HG03095 (cell line): ENCODE results near the gene PKP3.
"Not testable (repeated sequence)": the region's sequence is repeated elsewhere in the genome, so short reads cannot be mapped to it uniquely, and the experiment has no call there.

Experiments used
- ATAC-seq: cut with Tn5 transposase; IDR thresholded peaks from one replicate; pipeline ENCODE4 v1.9.1; 2021; ENCODE audit warnings: moderate library complexity; ENCODE audit not compliant: unreplicated experiment

Gene PKP3

DNA sequence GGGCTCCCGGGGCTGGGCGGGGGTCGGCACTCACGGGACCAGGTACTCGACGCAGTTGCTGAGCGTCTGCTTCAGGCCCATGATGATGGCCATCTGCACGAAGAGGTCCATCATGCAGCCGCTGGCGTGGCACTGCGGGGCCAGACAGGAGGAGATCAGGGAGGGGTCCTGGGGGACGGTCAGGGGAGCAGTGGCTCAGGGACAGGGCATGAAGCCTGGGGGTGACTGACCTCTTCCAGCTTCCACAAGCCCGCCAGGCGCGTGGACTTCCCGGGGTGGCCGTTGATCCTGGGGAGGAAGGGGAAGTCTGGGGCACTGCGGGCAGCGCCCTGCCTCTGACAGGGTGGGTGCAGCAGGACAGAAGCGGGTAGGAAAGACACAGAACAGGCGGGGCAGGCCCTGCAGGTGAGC lies 26.9 kb downstream of the PKP3 start:
- no peak for ATAC-seq

DNA sequence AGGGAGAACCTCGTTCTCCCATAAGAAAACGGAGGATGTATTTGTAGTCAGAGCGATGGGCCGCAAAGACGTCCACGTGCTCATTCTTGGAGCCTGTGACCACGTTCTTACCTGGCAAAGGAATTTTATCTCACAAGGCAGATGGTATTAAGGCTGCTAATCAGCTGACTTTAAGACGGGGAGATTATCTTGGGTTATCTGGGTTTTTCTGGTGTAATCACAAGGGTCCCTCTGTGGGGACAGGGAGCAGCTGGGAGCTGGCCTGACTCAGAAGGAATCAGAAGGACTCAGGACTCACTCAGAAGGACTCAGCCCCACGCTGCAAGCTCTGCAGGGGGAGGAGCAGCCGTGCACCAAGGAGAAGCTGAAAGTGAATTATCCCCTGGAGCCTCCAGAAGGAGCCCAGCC lies 28.2 kb downstream of the PKP3 start:
- no peak for ATAC-seq

DNA sequence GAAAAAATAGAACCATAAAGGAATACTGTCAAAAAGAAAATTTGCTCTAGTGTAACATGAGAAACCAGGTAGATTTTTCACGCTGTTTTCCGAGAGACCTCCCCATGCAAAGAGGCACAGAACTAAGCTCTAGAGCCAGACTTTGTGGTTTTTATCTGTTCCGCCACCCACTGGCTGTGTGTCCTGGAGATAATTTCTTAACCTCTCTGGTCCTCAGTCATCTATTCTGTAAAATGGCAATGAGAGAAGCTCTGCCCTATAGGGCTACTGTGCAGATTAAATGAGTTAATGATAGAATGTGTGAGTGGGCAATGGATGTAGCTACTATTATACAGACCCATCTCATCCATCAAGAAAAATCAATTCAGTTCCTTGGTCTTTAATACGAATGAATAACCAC lies 30.2 kb downstream of the PKP3 start:
- no peak for ATAC-seq

DNA sequence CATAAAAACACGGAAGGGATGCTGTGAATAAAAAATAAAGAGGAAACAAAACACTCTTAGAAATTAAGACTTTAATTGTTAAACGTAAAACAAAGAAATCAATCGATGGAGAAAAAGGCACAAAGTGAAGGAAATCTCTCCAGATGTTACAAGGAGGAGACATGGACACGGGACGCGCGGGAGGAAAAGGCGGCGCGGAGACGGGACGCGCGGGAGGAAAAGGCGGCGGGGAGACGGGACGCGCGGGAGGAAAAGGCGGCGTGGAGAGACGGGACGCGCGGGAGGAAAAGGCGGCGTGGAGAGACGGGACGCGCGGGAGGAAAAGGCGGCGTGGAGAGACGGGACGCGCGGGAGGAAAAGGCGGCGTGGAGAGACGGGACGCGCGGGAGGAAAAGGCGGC lies 30.8 kb downstream of the PKP3 start:
- ATAC-seq: not testable (repeated sequence)

DNA sequence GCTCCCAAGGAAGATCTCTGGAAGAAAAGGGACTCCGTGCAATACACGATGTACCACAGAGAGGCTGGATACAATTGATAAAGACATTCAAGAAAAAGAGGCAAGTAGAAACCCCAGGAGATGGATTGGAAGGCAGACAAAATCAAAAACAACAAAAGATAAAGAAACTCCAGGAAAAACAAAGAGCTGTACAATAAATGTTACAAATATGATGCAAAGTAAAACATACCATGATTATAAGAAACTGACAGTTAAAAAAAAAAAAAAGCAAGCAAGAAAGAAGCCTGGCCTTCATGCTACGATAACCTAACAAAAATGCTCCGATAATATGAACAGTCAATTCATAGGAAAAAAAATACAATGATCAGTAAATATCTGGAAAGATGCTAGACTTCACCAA lies 31.3 kb downstream of the PKP3 start:
- no peak for ATAC-seq

DNA sequence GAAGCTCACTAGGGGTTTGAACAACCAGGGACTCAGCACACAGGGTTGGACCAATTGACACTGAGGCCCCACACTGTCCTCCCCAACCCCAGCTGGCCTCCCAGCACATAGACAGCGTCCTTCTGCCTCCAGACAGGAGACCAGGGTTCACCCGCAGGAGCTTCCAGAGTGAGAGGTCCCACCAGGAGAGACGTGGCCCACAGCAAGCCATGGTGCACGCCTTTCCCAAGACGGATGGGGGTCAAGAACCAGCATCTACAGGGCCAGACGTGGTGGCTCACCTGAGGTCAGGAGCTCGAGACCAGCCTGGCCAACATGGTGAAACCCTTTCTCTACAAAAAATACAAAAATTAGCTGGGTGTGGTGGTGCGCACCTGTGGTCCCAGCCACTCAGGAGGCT lies 32.8 kb downstream of the PKP3 start:
- no peak for ATAC-seq

DNA sequence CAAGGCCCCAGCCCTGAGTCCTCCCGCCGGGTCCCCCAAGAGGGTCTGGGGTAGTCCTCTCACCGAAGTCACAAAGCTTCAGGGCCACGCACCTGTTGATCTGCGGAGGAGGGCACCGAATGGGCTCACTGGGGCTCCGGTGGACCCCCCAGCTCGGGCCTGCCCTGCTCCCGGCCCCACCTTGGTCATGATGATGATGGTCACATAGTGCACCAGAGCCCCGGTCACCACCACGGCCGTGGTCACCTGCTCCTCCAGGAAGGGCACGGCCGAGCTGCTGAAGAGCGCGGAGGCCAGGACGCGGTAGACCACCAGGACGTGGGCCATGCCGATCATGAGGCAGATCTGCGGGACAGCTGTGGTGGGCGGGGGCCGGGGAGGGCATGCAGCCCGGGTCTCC lies 34.3 kb downstream of the PKP3 start:
- no peak for ATAC-seq

DNA sequence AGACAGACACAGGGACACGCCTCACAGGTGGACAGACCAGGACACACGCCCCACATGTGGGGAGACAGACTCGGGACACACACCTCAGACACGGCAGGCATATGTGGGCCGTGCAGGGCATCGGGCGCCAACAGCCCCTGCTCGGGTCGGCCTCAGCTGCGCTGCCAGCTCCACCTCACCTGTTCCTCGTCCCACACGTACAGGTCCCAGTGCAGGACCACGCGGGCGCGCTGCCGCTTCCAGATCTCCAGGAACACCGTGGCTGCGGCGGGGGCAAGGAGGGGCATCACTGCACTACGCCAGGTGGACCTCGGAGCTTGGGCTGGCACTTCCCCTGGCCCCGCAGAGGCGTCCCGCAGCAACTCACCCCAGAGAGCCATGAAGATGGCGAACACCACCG lies 35.4 kb downstream of the PKP3 start:
- ATAC-seq: no peak

DNA sequence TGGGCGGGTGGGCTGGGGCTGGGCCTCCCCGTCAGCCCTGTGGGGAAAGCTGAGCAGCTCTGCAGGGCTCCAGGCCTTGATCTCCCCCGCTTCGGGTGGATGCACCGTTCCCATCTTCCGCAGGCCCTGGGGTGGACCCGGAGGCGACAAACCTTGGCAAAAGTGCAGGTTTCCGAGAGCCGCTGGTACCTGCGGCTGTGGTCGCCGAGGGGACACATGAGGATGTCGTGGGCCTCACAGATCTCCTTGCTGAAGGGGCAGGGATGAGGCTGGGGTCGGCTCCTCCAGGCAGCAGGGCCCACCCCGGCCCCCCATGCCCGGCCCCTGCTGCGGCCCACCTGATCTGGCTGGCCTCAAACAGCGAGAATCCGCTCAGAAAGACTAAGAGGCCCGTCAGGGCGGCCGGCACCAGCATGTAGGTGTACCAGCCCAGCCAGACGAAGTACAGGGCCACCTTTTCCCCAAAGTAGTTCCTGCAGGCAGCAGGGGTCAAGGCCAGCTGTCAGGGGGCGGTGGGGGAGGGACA lies 36.0 kb downstream of the PKP3 start:
- no peak for ATAC-seq

DNA sequence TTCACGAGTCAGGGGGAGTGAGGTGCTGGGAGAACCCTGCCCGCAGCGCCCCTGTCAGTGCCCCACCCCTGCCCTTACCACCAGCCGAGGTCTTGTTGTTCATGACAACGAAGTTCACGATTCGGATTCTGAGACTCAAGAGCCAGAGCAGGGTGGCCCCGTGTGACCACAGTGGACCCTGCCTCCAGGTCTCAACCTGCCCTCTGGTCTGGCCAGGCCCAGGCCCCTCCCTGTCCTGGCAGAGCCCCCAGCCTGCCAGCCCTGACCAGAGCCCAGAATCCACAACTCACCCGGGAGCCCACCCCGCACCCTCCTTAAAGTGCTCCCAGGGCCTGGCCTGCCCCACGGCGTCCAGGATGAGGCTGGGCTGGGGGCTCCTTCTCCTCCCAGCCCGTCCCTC lies 37.9 kb downstream of the PKP3 start:
- no peak for ATAC-seq

DNA sequence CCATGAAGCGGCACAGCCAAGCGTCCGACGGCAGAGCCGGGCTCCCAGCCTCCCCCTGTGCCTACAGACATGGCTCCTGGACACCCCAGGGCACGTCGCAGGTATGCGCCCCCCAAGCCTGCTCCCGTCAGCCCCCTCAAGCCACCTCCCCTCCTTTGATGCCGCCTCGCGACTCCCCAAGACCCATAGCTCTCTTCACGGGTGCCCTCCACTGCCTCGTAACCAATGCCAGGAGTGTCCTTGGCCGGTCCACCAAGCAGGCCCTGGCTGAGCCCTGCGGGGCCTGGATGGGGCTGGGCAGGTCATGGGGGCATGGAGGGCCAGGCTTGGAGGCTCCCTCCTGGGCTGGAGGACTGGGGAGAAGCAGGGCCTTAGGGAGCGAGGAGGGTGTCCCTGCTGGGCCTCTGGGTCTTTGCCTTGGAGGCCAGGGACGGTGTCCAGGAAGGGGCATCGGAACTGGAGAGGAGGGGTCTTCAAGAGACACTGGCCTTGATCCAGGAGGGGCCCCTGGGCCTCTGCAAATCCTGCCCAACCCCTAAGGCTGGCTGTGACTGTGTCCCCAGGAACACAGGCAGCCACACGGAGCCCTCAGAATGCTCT lies 38.6 kb downstream of the PKP3 start:
- ATAC-seq: no peak

DNA sequence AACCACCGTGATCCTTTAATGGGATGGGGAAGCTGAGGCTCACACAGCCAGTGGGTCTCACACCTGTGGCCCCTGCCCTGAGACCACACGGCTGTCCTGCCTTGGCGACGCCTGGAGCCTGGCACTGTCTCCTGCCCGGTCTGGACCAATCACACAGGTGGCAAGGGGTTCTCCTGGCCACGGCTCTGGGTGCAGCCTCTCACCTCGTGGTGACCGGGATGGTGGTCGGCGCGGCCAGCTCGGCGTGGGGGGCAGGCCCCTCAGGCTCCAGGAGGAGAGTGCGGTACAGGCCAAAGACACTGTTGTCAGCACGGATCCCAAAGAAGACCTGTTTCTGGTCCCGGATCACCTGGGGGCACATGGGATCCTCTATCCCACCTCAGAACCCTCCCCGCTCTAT lies 39.1 kb downstream of the PKP3 start:
- no peak for ATAC-seq

DNA sequence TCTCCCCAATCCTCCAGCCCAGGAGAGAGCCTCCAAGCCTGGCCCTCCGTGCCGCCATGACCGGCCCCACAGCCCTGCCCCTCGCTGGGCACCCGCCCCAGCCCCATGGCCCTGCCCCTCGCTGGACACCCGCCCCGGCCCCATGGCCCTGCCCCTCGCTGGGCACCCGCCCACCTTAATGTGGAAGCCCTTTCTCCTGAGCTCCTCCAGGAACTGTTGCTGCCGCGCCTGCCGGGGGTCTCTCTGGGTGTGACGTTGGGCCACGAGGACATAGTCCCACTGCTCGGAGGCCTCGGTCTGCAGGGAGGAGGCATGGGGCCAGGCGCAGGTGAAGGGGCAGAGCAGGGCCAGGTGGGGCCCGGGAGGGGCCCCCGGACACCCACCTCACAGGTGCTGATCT lies 39.6 kb downstream of the PKP3 start:
- no peak for ATAC-seq

DNA sequence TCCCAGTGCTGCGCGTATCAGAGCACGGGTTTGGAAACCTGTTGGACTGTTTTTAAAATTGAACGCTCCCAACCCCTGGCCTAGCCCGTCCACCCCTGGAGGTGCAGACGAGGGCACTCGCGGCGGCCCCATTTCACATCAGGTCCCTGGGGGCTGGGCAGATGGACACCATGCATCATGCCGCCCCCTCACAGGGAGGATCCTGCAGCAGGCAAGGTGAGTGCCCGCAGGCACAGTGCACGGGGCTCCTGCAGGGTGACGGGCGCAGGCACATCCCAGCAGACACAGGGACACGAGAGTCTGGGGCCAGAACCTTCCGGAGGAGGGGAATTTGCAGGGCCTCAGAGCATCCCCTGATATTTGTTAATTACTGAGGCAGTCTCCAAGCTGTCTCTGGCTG lies 40.5 kb downstream of the PKP3 start:
- no peak for ATAC-seq

DNA sequence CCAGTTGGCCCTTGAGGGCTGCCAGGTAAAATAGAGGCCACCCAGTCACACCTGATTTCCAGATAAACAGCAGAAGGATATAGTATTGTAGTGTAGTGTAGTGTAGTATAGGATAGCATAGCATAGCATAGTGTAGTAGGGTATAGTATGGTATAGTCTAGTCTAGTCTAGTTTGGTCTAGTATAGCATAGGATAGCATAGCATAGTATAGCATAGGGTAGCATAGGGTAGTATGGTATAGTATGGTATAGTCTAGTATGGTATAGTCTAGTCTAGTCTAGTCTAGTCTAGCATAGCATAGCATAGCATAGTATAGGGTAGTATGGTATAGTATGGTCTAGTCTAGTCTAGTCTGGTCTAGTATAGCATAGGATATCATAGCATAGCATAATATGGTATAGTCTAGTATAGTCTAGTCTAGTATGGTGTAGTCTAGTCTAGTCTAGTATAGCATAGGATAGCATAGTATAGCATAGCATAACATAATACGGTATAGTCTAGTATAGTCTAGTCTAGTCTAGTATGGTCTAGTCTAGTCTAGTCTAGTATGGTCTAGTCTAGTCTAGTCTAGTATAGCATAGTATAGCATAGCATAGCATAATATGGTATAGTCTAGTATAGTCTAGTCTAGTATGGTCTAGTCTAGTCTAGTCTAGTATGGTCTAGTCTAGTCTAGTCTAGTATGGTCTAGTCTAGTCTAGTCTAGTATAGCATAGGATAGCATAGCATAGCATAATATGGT lies 41.2 kb downstream of the PKP3 start:
- not testable (repeated sequence) for ATAC-seq

DNA sequence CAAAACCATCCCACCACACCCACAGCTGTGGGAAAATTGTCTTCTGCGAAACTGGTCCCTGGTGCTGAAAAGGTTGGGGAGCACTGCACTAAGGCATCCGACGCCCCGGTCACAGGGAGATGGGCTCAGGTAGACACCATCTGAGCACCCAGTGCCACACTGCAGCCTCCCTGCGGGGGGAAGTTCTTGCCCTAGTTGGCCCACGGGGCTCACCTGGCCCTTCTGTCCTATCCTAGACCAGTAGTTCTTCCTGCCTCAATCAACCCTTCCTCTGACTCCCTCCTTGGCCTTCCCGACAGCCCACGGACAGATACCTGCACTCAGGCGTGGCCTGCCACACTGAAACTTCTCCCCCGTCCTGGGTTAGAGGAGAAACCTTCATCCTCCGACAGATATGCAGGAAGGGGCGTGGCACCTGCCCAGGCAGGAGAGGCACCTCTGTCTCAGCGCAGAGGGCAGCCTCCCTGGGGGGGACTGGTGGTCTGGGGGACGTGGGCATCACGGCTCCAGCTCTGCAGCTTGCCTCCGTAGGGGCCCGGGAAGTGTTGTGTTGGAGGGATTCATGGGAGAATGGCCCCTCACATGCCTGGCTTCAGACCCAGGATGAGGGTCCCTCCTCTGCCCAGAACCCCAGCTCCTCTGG lies 43.3 kb downstream of the PKP3 start:
- ATAC-seq: no peak

DNA sequence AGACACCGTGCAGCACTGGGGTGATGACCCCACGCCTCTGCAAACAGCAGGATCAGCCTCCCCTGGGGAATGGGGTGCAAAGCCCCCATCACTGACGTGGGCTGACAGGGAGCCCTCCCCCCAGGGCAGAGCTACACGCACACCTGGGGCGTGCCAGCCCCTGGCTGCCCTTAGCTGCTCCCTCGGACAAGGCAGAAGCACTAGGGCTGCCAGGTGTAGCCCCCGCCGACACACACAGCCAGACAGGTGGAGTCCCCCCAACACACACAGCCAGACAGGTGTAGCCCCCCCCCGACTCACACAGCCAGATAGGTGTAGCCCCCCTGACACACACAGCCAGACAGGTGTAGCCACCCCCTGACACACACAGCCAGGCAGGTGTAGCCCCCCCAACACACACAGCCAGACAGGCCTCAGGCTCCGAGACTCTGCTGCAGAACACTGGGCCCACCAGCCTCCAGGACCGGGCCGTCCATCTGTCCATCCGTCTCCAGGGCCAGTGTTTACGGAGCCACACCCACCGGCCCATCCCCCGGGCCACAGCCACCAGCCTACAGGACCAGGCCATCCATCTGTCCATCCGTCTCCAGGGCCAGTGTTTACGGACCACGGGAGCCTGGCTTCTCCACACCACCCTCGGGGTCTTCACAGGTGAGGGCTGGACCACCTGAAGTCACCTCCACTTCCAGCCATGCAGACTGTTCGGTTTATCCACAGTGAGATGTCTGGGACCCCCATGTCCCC lies 44.3 kb downstream of the PKP3 start:
- no peak for ATAC-seq

DNA sequence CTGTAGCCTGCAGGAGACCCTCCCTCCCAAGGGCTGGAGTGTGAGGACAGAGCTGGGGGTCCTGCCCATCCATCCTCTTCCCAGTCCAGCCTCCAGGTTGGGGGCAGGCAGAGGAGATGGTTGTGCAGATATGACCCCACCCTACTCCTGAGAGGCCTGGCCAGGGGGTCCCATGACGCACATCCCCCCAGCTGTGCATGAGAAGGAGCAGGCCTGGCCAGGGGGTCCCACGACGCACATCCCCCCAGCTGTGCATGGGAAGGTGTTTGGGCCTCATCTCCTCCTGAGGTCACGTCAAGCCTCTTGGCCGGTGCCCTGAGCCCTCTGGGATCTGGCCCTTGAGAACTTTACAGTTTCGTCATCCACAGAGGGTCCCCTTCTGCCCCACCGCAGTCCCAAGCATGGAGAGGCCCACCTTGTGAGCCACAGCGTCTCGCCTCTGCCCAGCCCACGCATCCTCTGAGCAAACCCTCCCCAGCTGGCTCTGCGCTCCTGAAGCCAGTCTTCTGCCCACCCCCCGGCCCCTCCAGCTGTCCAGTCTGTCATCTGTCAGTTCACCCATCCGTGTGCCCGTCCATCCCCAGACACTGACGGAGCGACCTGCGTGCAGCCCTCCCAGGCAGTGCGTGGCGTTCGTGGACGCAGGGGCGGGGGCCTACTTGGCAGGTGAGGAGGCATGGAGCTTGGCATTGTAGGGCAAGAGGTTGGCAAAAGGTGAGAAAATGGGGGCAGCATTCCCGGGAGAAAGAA lies 45.5 kb downstream of the PKP3 start:
- no peak for ATAC-seq

DNA sequence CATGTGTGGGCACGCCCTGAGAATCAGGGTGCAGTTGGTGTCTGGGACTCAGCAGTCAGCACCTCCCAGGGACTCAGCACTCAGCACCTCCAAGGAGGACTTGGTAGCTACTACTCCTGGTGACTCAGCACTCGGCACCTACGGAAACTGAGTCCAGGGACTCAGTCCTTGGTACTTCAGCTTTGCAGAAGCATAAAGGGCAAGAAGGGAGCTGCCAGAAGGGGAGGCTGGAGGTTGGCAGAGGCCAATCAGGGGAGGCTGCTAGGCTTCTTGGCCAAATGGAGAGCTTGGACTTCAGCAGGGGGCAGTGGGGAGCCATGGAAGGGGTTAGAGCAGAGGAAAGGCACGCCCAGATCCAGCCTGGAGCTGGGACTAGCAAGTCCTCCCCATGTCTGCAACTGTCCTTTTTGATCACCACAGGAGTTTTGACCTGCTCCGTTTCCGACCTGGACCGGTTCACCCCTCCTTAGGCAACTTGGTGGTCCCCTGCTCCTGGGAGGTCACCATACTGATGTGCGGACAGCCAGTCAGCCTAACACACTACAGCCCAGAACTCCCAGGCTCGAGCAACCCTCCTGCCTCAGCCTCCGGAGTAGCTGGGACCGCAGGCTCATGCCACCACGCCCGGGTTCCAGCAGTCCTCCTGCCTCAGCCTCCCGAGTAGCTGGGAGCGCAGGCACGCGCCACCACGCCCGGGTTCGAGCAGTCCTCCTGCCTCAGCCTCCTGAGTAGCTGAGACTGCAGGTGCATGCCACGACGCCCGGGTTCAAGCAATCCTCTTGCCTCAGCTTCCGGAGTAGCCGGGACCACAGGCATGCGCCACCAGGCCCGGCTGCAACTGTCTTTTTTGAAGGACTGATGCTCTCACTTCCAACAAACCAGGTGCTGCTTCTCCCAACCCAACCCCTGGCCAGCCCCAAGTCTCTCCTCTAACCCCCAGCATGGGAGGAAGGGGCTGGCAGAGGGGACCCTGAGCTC lies 46.3 kb downstream of the PKP3 start:
- no peak for ATAC-seq

DNA sequence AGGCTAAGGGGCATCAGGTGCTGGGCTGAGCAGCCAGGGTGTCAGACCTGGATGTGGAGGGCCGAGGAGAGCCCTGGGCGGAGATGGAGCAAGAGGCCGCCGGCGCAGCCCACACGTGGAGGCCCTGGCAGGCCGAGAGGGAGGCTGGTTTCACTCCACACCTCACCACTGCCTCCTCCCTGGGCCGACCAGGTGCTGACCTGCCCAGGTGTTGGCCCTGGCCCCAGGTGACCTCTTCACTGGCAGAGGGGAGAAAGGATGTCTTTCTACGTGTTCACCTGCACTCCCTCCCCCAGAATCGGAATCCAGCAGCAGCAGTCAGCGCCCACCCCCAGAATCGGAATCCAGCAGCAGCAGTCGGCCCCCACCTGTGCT lies 47.0 kb downstream of the PKP3 start:
- ATAC-seq: no peak
